Lower leg skin (tissue), 4 donors: Measurements from ENCODE around the gene SUB1. TPM values are rescaled to one million over a fixed set of nuclear protein-coding genes. Genes with fewer than 3 reads are reported as not detected.
"Not testable (repeated sequence)": the region's sequence is repeated elsewhere in the genome, so short reads cannot be mapped to it uniquely, and the experiment has no call there.

Experiments
- DNase-seq, 2 donors: peaks; one replicate each; pipeline ENCODE4 v3.0.0-alpha.2; 2019; ENCODE audit warnings: low spot score in 2 of 2
- H3K4me3 ChIP-seq: fragments of 200-600 bp; sonication (generic); 2 replicates; pipeline ENCODE4 v1.5.1; 2017; ENCODE audit warnings: mild to moderate bottlenecking, low read depth; ENCODE audit not compliant: poor library complexity, severe bottlenecking
- CTCF ChIP-seq, 3 donors: fragments of 450-650 bp; IDR thresholded peaks; one replicate each; pipeline ENCODE4 v1.5.1; 2016; ENCODE audit warnings: antibody characterized with exemption in 3 of 3, mild to moderate bottlenecking in 3 of 3, moderate library complexity in 2 of 3
- POLR2A ChIP-seq, 2 donors: fragments of 450-650 bp; IDR thresholded peaks; one replicate each; pipeline ENCODE4 v1.6.1; 2016 to 2017; ENCODE audit warnings: antibody characterized with exemption in 2 of 2, mild to moderate bottlenecking in 1 of 2, moderate library complexity in 1 of 2
- WGBS, 2 donors: methylation state at CpG; one replicate each; pipeline ENCODE4 v1.1.5; 2018; 5-methylcytosine and 5-hydroxymethylcytosine counted together
- intact Hi-C: fragments of 100-400 bp; cut with DNase I; formaldehyde crosslinking; loops from one replicate; pipeline ENCODE4 v1.15.0; 2023; ENCODE audit warnings: low total_unique reads
- total RNA-seq, 4 donors: library from RNA; depleted of rRNA; stranded (reverse); fragments of >200 nt; gene quantifications; one replicate each; pipeline ENCODE4 v1.1.0, GENCODE V29; 2016

SUB1 gene
- total RNA-seq, 4 donors from 2014 or later: 63.0 to 137 (median 102) TPM

DNA sequence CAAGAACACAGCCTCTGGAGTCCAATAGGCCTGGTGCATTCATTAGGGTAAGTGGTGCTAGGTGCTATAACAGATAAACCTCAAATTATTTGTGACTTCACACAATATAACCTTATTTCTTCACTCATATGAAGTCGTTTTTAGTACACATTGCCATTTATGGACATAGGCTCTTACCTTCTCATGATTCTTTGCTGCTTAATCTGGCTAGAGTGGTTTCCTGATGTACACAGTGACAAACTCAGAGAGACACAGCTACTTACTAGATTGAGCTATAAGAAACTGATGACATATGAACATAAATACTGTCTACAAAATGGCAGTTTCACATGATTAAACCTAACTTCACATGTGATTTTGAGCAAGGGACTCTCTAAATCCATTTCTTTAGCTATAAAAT, 14.2 kb upstream of the SUB1 start:
- TF ChIP-seq CTCF (IDR thresholded peaks at IDR 0.05) (no peak), POLR2A (IDR thresholded peaks at IDR 0.05) (no peak)
- WGBS, 2 donors: 78 to 83% methylated on average over 1 of the region's 1 CpG
- H3K4me3 ChIP-seq: no peak overlapping the region
- intact Hi-C loops: no loop called here
- no peak for DNase-seq

DNA sequence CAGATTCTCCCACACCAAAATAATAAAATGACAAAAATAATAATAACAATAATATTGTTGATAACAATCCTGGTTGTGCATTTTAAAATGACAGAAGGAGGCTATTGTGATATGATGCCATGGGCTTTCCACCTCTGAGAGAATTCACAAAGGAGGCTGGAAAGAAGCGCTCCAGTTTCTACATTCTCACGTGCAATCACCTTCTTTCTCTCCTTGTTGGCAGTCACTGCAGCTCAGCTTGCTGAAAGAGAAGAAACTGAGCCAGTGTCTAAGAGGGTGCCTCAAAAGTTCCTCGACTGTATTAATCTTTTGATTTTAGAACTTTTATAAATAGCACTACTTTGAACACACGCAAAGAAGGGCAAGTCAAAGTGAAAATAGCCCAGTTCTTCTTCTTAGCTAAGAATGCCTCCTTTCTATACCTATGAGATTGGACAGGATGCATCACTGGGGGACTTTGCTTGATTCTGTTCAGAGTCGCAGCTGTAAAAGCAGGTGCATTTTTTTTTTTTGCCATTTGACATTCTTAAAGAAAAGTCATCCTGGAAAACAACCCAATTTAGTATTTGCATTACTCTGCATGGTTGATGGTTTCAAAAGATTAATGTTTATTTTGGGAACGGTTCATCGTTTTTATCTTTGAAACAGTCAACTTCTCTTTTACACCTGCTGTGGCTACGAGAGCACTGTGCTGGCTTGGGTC, 12.4 kb upstream of the SUB1 start:
- 84 to 85% methylated on average over 8 of the region's 8 CpGs for WGBS, 2 donors
- TF ChIP-seq CTCF (IDR thresholded peaks at IDR 0.05): no peak
- no peak for TF ChIP-seq POLR2A (IDR thresholded peaks at IDR 0.05)
- no peak for DNase-seq
- H3K4me3 ChIP-seq: no peak overlapping the region
- intact Hi-C loops: no loop called here

DNA sequence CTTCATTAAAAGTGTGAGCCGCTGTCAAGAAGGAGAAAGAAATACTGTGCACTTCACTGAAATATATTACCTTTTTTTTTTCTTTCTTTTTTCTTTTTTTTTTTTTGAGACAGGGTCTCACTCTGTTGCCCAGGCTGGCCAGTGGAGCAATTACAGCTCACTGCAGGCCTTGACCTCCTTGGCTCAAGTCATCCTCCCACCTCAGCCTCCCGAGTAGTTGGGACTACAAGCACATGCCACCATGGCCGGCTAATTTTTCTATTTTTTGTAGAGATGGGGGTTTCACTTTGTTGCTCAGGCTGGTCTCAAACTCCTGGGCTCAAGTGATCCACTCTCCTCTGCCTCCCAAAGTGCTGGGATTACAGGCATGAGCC, 11.9 kb upstream of the SUB1 start:
- DNase-seq, H3K4me3 ChIP-seq, intact Hi-C loops: not testable (repeated sequence)
- 94 to 97% methylated on average over 3 of the region's 3 CpGs for WGBS, 2 donors

- WGBS, 2 donors: 85 to 87% methylated on average over 3 of the region's 3 CpGs
- DNase-seq: no peak
- H3K4me3 ChIP-seq: no peak overlapping the region
- TF ChIP-seq POLR2A (IDR thresholded peaks at IDR 0.05): no peak
- TF ChIP-seq CTCF (IDR thresholded peaks at IDR 0.05): no peak
- intact Hi-C loops: no loop called here
These were observed 10.7 kb upstream of the SUB1 start for GRCh38 chr5:32574540-32575175.

- no peak overlapping the region for H3K4me3 ChIP-seq
- WGBS, 2 donors: 51 to 56% methylated on average over 3 of the region's 3 CpGs
- intact Hi-C loops: no loop called here
- TF ChIP-seq POLR2A (IDR thresholded peaks at IDR 0.05) (no peak), CTCF (IDR thresholded peaks at IDR 0.05) (no peak)
- no peak for DNase-seq
These were observed 7.0 kb upstream of the SUB1 start for GRCh38 chr5:32578363-32578762.

GRCh38 chr5:32578764-32579163, 6.6 kb upstream of the SUB1 start:
- WGBS, 2 donors: 86 to 89% methylated on average over 3 of the region's 3 CpGs
- DNase-seq: no peak
- TF ChIP-seq CTCF (IDR thresholded peaks at IDR 0.05) (no peak), POLR2A (IDR thresholded peaks at IDR 0.05) (no peak)
- no peak overlapping the region for H3K4me3 ChIP-seq
- intact Hi-C loops: no loop called here
